Body of pancreas (tissue), 4 donors: ENCODE measurements around the gene UBN2. TPM values are rescaled to one million over a fixed set of nuclear protein-coding genes. Genes with fewer than 3 reads are reported as not detected.

Experiments used
- ATAC-seq: fragments of 150-250 bp; one replicate; pipeline ENCODE4 v1.9.1; 2016
- DNase-seq, 4 donors: peaks; one replicate each; pipeline ENCODE4 v3.0.0-alpha.2; 2019
- H3K27ac ChIP-seq, 4 donors: fragments of 200-600 bp; sonication (generic); 1 replicate in 3 of 4; 2 replicates in 1 of 4; pipeline versions ENCODE4 v1.5.1 to v1.6.1; 2016 to 2019; ENCODE audit warnings: mild to moderate bottlenecking in 1 of 4, mixed read lengths in 1 of 4, moderate library complexity in 1 of 4
- H3K27me3 ChIP-seq, 2 donors: fragments of 200-600 bp; sonication (generic); one replicate each; pipeline ENCODE4 v1.6.0; 2016; ENCODE audit warnings: mild to moderate bottlenecking in 1 of 2
- H3K36me3 ChIP-seq, 2 donors: fragments of 200-600 bp; sonication (generic); replicated peaks in 1 of 2; 2 replicates each; pipeline ENCODE4 v1.5.1; 2016; ENCODE audit warnings: low read depth in 2 of 2; ENCODE audit not compliant: insufficient read depth in 1 of 2
- H3K4me1 ChIP-seq: fragments of 200-600 bp; sonication (generic); one replicate; pipeline ENCODE4 v1.6.0; 2016
- H3K4me3 ChIP-seq, 2 donors: fragments of 200-600 bp; sonication (generic); 1 replicate in 1 of 2; 2 replicates in 1 of 2; pipeline ENCODE4 v1.5.1; 2016 to 2019
- H3K9me3 ChIP-seq, 3 donors: fragments of 200-600 bp; sonication (generic); 1 replicate in 2 of 3; 2 replicates in 1 of 3; pipeline ENCODE4 v1.5.1; 2016
- POLR2A ChIP-seq, 3 donors: fragments of 450-650 bp; IDR thresholded peaks; one replicate each; pipeline ENCODE4 v1.6.1; 2016; ENCODE audit warnings: antibody characterized with exemption in 3 of 3, mild to moderate bottlenecking in 2 of 3
- WGBS, 2 donors: methylation state at CpG; one replicate each; pipeline ENCODE4 v1.1.5; 2017; 5-methylcytosine and 5-hydroxymethylcytosine counted together
- intact Hi-C: fragments of 100-400 bp; cut with DNase I; formaldehyde crosslinking; loops from one replicate; pipeline ENCODE4 v1.15.1; 2023
- total RNA-seq, 2 donors: library from RNA; depleted of rRNA; stranded (reverse); fragments of >200 nt; gene quantifications; one replicate each; pipeline ENCODE4 v1.1.0, GENCODE V29; 2016
- TF ChIP-seq, protein P1 (sequence below), 7 experiments: fragments of 450-650 bp in 4 of 7; fragments of 200-600 bp in 3 of 7; sonication (generic) in 3 of 7; IDR thresholded peaks; one replicate each; pipeline ENCODE4 v1.5.1; 2016 to 2019; ENCODE audit warnings: antibody characterized with exemption in 7 of 7

Gene UBN2
- total RNA-seq, 2 donors from 2014 or later, result 14.0 to 15.5 TPM

DNA sequence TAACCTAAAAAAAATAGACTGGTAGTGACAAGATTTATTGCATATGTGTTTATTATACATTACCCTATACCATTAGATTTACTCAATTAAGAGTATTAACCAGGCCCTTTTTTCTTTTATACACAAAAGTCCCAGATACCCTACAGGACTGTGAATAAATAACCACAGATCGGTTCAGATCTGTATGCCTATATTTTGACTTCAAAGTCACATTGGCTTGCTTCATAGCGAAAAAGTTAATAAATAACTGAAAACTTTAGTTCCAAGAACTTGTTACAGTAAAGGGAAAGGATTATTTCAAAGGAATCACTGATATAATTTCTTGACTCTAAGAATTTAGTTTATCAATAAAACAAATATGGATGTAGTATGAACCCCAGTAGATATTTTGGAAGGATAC, 68.3 kb downstream of the UBN2 start:
- H3K27ac ChIP-seq, result peak overlapping the region in 1 of 4 donors; percentile 4
- no peaks in the 10 kb centered on the region for H3K9me3 ChIP-seq
- WGBS, 2 donors, result 10 to 19% methylated on average over 2 of the region's 2 CpGs
- ATAC-seq (no peak), DNase-seq (no peak)
- peaks cover 38% of the 10 kb centered on the region for H3K4me1 ChIP-seq
- no peak for TF ChIP-seq POLR2A (IDR thresholded peaks at IDR 0.05)
- TF ChIP-seq, protein P1, sequence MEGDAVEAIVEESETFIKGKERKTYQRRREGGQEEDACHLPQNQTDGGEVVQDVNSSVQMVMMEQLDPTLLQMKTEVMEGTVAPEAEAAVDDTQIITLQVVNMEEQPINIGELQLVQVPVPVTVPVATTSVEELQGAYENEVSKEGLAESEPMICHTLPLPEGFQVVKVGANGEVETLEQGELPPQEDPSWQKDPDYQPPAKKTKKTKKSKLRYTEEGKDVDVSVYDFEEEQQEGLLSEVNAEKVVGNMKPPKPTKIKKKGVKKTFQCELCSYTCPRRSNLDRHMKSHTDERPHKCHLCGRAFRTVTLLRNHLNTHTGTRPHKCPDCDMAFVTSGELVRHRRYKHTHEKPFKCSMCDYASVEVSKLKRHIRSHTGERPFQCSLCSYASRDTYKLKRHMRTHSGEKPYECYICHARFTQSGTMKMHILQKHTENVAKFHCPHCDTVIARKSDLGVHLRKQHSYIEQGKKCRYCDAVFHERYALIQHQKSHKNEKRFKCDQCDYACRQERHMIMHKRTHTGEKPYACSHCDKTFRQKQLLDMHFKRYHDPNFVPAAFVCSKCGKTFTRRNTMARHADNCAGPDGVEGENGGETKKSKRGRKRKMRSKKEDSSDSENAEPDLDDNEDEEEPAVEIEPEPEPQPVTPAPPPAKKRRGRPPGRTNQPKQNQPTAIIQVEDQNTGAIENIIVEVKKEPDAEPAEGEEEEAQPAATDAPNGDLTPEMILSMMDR (IDR thresholded peaks at IDR 0.05), result no peak
- no peaks in the 10 kb centered on the region for H3K27me3 ChIP-seq
- peaks cover 0 to 3% of the 10 kb centered on the region in 2 donors for H3K36me3 ChIP-seq
- H3K4me3 ChIP-seq, result no peak overlapping the region
- intact Hi-C loops, result no loop called here

DNA sequence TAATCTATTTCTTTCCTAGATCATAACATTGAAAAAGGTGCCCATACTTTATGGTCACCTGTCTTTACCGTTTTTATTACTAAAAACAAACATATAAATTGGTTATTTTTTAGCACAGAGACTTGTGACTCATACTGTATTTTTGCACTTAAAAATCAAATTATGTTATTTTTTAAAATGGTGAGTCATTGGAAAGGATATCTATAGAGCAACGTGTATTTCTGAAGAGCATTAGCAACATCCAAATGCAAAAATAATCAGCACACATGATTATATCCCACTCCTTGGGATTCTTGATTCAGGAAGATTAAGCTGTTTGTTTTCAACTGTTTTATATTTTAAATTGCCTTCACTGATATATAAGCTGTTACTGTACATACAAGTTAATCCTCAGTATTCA, 69.4 kb downstream of the UBN2 start:
- WGBS, 2 donors, result 77 to 80% methylated on average over 2 of the region's 2 CpGs
- ATAC-seq, result no peak
- H3K27ac ChIP-seq, result no peak overlapping the region

DNA sequence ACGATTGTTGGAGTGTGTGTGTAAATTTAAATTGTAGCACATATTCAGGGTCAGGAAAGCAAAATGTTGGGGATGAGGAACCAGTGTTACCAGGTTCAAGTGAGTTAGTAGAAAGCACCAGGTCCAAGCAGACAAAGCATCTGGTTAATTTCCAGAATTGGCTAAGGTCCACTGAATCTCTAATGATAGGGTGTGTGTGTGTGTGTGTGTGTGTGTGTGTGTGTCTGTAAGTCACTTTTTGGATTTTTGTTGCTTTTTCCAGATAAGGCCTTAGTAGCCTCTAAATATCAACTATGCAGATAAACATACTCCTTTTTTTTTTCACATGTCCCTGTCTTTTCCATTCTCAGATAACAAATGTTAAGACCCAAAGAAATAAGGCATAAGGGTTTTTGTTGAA, 73.5 kb downstream of the UBN2 start:
- 59 to 82% methylated on average over 1 of the region's 1 CpG for WGBS, 2 donors
- DNase-seq, result no peak

More for the DNA sequence above, 69.4 kb downstream of the UBN2 start:
- H3K36me3 ChIP-seq, result peaks cover 0 to 3% of the 10 kb centered on the region in 2 donors
- no peak overlapping the region for H3K4me3 ChIP-seq
- no peak for TF ChIP-seq POLR2A (IDR thresholded peaks at IDR 0.05)
- TF ChIP-seq, protein P1 (IDR thresholded peaks at IDR 0.05), result no peak
- peaks cover 38% of the 10 kb centered on the region for H3K4me1 ChIP-seq
- intact Hi-C loops, result no loop called here
- no peak for DNase-seq
- H3K27me3 ChIP-seq, result no peaks in the 10 kb centered on the region
- H3K9me3 ChIP-seq, result no peaks in the 10 kb centered on the region

DNA sequence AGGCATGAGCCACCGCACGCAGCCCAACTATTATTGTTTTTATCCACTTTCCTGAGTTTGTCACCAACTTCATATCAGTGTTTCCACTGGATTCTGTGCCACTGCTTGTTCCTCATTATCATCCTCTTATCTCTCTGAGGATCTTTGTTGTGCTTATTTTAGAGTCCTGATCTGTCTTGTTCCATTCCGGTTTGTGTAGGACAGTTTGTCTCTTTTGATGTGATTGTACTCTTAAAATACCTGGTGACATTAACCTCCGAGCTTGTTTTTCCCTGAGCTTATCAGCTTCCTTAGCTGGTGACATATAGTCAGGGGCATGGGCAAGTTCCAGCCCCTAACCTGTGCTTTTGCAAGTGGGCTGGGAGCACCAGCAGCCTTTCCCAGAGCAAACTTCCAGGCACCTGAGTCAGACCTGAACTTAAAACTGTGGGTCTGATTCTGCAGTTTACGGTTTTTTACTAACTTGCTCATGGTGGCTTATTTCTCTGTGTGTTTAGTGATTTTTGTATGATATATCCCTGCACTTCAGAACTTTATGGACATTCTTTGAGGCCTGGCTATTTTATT, 87.0 kb downstream of the UBN2 start:
- no peak for ATAC-seq
- Histone ChIP-seq H3K9me3 (no peaks in the 10 kb centered on the region), H3K27me3 (no peaks in the 10 kb centered on the region), H3K36me3 (no peaks in the 10 kb centered on the region), H3K27ac (no peak overlapping the region), H3K4me3 (no peak overlapping the region), H3K4me1 (no peaks in the 10 kb centered on the region)
- no peak for TF ChIP-seq POLR2A (IDR thresholded peaks at IDR 0.05)
- TF ChIP-seq, protein P1 (IDR thresholded peaks at IDR 0.05), result no peak
- no peak for DNase-seq
- intact Hi-C loops, result no loop called here
- 74 to 77% methylated on average over 5 of the region's 5 CpGs for WGBS, 2 donors

More for the DNA sequence above, 73.5 kb downstream of the UBN2 start:
- Histone ChIP-seq H3K27me3 (no peaks in the 10 kb centered on the region), H3K27ac (no peak overlapping the region), H3K4me3 (no peak overlapping the region), H3K36me3 (peaks cover 0 to 3% of the 10 kb centered on the region in 2 donors), H3K9me3 (no peaks in the 10 kb centered on the region), H3K4me1 (peaks cover 20% of the 10 kb centered on the region)
- TF ChIP-seq, protein P1 (IDR thresholded peaks at IDR 0.05), result no peak
- TF ChIP-seq POLR2A (IDR thresholded peaks at IDR 0.05), result no peak
- ATAC-seq, result no peak
- intact Hi-C loops, result no loop called here
